Tibial nerve (tissue), 4 donors: ENCODE results near the gene VPS26A.

Experiments used
- CTCF ChIP-seq, 5 experiments: fragments of 200-600 bp in 3 of 5; fragments of 450-650 bp in 2 of 5; sonication (generic) in 3 of 5; IDR thresholded peaks; one replicate each; pipeline ENCODE4 v1.5.1; 2016 to 2019; ENCODE audit warnings: antibody characterized with exemption in 5 of 5, mild to moderate bottlenecking in 3 of 5, moderate library complexity in 2 of 5
- EP300 ChIP-seq, 2 donors: sonication (generic); formaldehyde crosslinking; IDR thresholded peaks; one replicate each; pipeline ENCODE4 v1.6.1; 2017; ENCODE audit warnings: antibody characterized with exemption in 2 of 2, mild to moderate bottlenecking in 1 of 2
- POLR2A ChIP-seq, 2 donors: fragments of 450-650 bp; IDR thresholded peaks; one replicate each; pipeline ENCODE4 v1.6.1; 2017; ENCODE audit warnings: antibody characterized with exemption in 2 of 2, mild to moderate bottlenecking in 2 of 2, moderate library complexity in 2 of 2

DNA sequence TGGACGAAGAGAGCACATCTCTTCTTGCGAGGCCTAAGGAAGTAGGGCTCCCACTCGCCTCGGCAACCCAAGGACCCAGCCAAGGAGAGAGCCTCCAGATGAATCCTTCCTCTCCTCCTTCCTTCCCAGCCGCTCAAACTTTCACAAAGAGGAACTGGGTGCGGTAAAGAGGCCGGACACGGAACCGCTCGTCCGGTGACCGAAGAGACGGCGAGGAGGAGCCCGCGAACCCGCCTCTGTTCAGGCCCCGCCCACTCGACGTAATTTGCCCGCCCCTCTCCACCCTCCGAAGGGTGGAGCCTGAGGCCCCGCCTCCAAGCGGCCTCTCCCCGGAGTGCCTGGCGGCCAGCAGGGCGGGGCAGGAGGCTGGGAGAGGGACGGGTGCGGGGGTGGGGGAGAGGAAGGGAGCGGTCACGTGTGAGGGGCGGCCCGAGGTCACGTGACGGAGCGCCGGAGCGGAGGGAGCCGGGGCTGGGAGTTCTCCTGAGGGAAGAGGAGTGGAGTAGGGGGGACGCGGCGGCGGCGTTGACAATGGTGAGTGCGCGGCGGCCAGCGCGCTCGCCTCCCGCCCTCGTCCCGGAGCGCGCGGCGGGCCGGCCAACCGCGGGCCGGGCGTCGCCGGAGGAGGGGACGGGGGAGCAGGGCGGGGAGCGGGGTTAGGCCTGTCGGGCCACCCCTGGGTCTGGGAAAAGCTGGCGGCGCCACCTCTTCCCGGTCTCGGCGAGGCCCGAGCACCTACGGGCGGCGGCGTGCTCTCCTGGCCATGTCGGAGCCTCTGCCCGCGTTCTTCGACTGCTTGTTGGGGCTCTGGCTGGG, at the start of gene VPS26A:
- TF ChIP-seq POLR2A (IDR thresholded peaks at IDR 0.05) (peak; percentile 89 to 99), CTCF (IDR thresholded peaks at IDR 0.05) (peak in 3 of 5 experiments; percentile 12 to 64 (median 45)), EP300 (IDR thresholded peaks at IDR 0.05) (peak; percentile 93 to 100)
